Prostate gland (tissue), 2 donors: ENCODE data around the gene FBXW7.

Source experiments
- POLR2AphosphoS5 ChIP-seq: sonication (generic); formaldehyde crosslinking; IDR thresholded peaks from one replicate; pipeline ENCODE4 v1.6.1; 2017; ENCODE audit warnings: antibody characterized with exemption
- TF ChIP-seq, protein P1 (sequence below), 4 experiments: fragments of 200-600 bp in 2 of 4; fragments of 450-650 bp in 2 of 4; sonication (generic) in 2 of 4; IDR thresholded peaks; 1 replicate in 3 of 4; 2 replicates in 1 of 4; pipeline ENCODE4 v1.5.1; 2016 to 2019; ENCODE audit warnings: antibody characterized with exemption in 4 of 4, mild to moderate bottlenecking in 2 of 4, moderate library complexity in 2 of 4

DNA sequence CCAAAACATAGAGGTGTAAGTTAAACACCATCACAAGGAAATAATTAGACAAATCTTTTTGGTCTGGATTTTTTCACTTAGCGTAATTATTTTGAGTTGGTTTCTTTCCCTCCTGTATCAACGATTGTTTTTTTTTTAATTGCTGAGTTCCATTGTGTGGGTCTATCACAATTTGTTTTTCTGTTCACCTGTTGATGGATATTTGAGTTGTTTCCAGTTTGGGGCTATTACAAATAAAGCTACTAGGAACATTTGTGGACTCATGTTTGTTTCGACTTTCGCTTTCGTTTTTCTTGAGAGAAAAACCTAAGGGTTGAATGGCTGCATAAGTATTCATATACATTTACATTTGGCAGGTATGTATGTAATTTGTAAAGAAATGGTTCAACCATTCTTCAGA, 20.4 kb upstream of the FBXW7 start:
- TF ChIP-seq, protein P1, sequence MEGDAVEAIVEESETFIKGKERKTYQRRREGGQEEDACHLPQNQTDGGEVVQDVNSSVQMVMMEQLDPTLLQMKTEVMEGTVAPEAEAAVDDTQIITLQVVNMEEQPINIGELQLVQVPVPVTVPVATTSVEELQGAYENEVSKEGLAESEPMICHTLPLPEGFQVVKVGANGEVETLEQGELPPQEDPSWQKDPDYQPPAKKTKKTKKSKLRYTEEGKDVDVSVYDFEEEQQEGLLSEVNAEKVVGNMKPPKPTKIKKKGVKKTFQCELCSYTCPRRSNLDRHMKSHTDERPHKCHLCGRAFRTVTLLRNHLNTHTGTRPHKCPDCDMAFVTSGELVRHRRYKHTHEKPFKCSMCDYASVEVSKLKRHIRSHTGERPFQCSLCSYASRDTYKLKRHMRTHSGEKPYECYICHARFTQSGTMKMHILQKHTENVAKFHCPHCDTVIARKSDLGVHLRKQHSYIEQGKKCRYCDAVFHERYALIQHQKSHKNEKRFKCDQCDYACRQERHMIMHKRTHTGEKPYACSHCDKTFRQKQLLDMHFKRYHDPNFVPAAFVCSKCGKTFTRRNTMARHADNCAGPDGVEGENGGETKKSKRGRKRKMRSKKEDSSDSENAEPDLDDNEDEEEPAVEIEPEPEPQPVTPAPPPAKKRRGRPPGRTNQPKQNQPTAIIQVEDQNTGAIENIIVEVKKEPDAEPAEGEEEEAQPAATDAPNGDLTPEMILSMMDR (IDR thresholded peaks at IDR 0.05), result no peak
- TF ChIP-seq POLR2AphosphoS5, result no peak
